ENCODE data around the gene NPRL2. TPM values are rescaled to one million over a fixed set of nuclear protein-coding genes. Genes with fewer than 3 reads are reported as not detected.

The NPRL2 gene
- total and polyA plus RNA-seq, 2 of the 13 experiments (the other 11 are each of a cell fraction or from before 2014, with no cell fraction given): 30.6 to 51.4 TPM

- TF ChIP-seq ZNF446 (CRISPR knock-in tag; IDR thresholded peaks at IDR 0.05): peak; percentile 27; the same call in 1 of the 2 replicates
- no peak for TF ChIP-seq TGIF2 (CRISPR knock-in tag; IDR thresholded peaks at IDR 0.05)
- TF ChIP-seq MAFF (IDR thresholded peaks at IDR 0.05; ENCODE audit: low read depth, low read length): no peak
- TF ChIP-seq POLR2A (IDR thresholded peaks at IDR 0.05; ENCODE audit: insufficient read depth in 1 of 2, low read depth in 2 of 2, low read length in 2 of 2): peak in 1 of 2 experiments; percentile 5; a peak in 1 of 4 replicates
- TF ChIP-seq IRF2 (CRISPR knock-in tag; IDR thresholded peaks at IDR 0.05): no peak
- no peak for TF ChIP-seq ZFP36 (IDR thresholded peaks at IDR 0.05; ENCODE audit: borderline replicate concordance, low read depth, low read length, partially characterized antibody)
- TF ChIP-seq FOXP1 (IDR thresholded peaks at IDR 0.05): no peak
- no peak for TF ChIP-seq FOXP1 (CRISPR knock-in tag; IDR thresholded peaks at IDR 0.05)
- TF ChIP-seq E2F1 (CRISPR knock-in tag; IDR thresholded peaks at IDR 0.05): no peak
- TF ChIP-seq SNAI1 (CRISPR knock-in tag; IDR thresholded peaks at IDR 0.05; ENCODE audit: borderline replicate concordance): no peak
- TF ChIP-seq FOSL1 (CRISPR knock-in tag; IDR thresholded peaks at IDR 0.05; ENCODE audit: borderline replicate concordance): 0 out of 2 replicates have a peak, but pooled peaks have one; percentile 15
- TF ChIP-seq HNRNPLL (IDR thresholded peaks at IDR 0.05; ENCODE audit: low read depth, low read length, poor library complexity, severe bottlenecking): peak; percentile 53
- no peak for TF ChIP-seq CEBPB (IDR thresholded peaks at IDR 0.05; ENCODE audit: borderline replicate concordance, low read depth, low read length)
- no peak for TF ChIP-seq HMG20A (CRISPR knock-in tag; IDR thresholded peaks at IDR 0.05; ENCODE audit: borderline replicate concordance)
- 0 out of 2 replicates have a peak, but pooled peaks have one; percentile 2 for TF ChIP-seq ZNF547 (CRISPR knock-in tag; IDR thresholded peaks at IDR 0.05)
- peak; percentile 30 for TF ChIP-seq ZNF564 (CRISPR knock-in tag; IDR thresholded peaks at IDR 0.05)
- TF ChIP-seq XBP1 (CRISPR knock-in tag; IDR thresholded peaks at IDR 0.05): no peak
- TF ChIP-seq ZNF253 (CRISPR knock-in tag; IDR thresholded peaks at IDR 0.05; ENCODE audit: borderline replicate concordance): 0 out of 2 replicates have a peak, but pooled peaks have one; percentile 19
- no peak for TF ChIP-seq RFX5 (IDR thresholded peaks at IDR 0.05; ENCODE audit: low read depth, low read length)
- no peak for TF ChIP-seq ZSCAN30 (CRISPR knock-in tag; IDR thresholded peaks at IDR 0.05)
- no peak for TF ChIP-seq HCFC1 (IDR thresholded peaks at IDR 0.05; ENCODE audit: low read depth, low read length)
- 0 out of 2 replicates have a peak, but pooled peaks have one; percentile 6 for TF ChIP-seq TFAP4 (IDR thresholded peaks at IDR 0.05; ENCODE audit: borderline replicate concordance, low read depth)
- TF ChIP-seq ZNF775 (CRISPR knock-in tag; IDR thresholded peaks at IDR 0.05; ENCODE audit: borderline replicate concordance): no peak
- no peak for TF ChIP-seq MBD4 (IDR thresholded peaks at IDR 0.05; ENCODE audit: borderline replicate concordance, low read length)
- TF ChIP-seq ZNF878 (CRISPR knock-in tag; IDR thresholded peaks at IDR 0.05): peak; percentile 78
- no peak for TF ChIP-seq HMG20B (CRISPR knock-in tag; conservative IDR thresholded peaks at IDR 0.05)
- peak; percentile 30; the same call in 1 of the 2 replicates for TF ChIP-seq ZNF274 (CRISPR knock-in tag; IDR thresholded peaks at IDR 0.05)
- no peak for TF ChIP-seq ATF4 (CRISPR knock-in tag; IDR thresholded peaks at IDR 0.05)
Measured at GRCh38 chr3:50302095-50303012, 48.2 kb downstream of the NPRL2 start (continued).

Data from HepG2 (cell line).